Skin epidermis (tissue), 12 donors: Measurements from ENCODE around the gene PTH1R.

Experiments
- H3K27ac ChIP-seq, 21 experiments: fragments of 200-600 bp; sonication (generic) in 11 of 21; one replicate each; pipeline ENCODE4 v1.5.0; 2020; ENCODE audit warnings: mild to moderate bottlenecking in 3 of 21, inconsistent platforms in 2 of 21, moderate library complexity in 2 of 21
- H3K4me3 ChIP-seq, 7 experiments: fragments of 200-600 bp; sonication (generic) in 2 of 7; one replicate each; pipeline ENCODE4 v1.5.0; 2020; ENCODE audit warnings: inconsistent platforms in 2 of 7, mild to moderate bottlenecking in 2 of 7, moderate library complexity in 1 of 7

PTH1R gene

GRCh38 chr3:46849045-46849631, 28.4 kb upstream of the PTH1R start:
- H3K27ac ChIP-seq: peak overlapping the region in 3 of 21 experiments; percentile 0 to 25 (median 3)
- H3K4me3 ChIP-seq: no peak overlapping the region

- Histone ChIP-seq H3K4me3 (no peak overlapping the region), H3K27ac (peak overlapping the region in 3 of 21 experiments; percentile 0 to 25 (median 3))
Observed at GRCh38 chr3:46849686-46850467, 27.6 kb upstream of the PTH1R start.

DNA sequence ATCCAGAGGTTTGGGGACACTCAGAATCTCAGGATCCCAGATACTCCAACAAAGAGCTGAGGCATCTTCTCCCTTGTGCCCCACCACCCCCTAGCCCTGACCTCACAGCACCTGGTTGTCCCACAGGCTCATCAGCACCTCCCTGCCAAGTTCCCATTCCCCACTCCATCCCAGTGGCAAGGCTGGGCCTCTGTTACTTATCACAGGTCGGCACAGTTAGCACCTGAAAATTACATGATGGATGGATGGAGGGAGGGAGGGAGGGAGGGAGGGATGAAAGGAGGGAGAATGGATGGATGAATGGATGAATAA, 27.1 kb upstream of the PTH1R start:
- H3K27ac ChIP-seq: no peak overlapping the region
- H3K4me3 ChIP-seq: no peak overlapping the region

GRCh38 chr3:46851364-46852333, 25.9 kb upstream of the PTH1R start:
- no peak overlapping the region for H3K4me3 ChIP-seq
- no peak overlapping the region for H3K27ac ChIP-seq

DNA sequence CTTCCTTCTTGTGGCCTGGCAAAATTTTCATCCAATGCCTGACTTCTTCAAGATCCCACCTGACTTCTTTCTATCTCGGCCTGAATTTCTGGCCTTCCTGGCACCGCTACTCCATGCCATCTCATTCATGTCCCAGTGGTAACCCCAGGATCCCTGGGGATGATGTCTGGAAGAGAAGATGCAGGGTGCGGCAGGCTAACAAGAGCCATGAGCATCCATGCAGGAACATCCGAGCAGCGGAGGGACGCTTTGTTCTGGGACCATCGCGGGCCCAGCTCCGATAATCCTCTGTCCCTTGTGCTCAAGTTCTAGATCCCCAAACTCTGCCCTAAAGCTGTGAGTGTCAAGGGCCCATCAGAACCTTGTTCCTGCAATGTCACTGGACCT, 25.2 kb upstream of the PTH1R start:
- no peak overlapping the region for H3K27ac ChIP-seq
- no peak overlapping the region for H3K4me3 ChIP-seq

GRCh38 chr3:46852839-46853355, 24.6 kb upstream of the PTH1R start:
- no peak overlapping the region for H3K27ac ChIP-seq

GRCh38 chr3:46853441-46854415, 23.8 kb upstream of the PTH1R start:
- H3K27ac ChIP-seq: no peak overlapping the region
- H3K4me3 ChIP-seq: no peak overlapping the region

More at GRCh38 chr3:46852839-46853355, 24.6 kb upstream of the PTH1R start:
- no peak overlapping the region for H3K4me3 ChIP-seq

- Histone ChIP-seq H3K27ac (no peak overlapping the region), H3K4me3 (no peak overlapping the region)
Observed at GRCh38 chr3:46854555-46854991, 22.9 kb upstream of the PTH1R start.

DNA sequence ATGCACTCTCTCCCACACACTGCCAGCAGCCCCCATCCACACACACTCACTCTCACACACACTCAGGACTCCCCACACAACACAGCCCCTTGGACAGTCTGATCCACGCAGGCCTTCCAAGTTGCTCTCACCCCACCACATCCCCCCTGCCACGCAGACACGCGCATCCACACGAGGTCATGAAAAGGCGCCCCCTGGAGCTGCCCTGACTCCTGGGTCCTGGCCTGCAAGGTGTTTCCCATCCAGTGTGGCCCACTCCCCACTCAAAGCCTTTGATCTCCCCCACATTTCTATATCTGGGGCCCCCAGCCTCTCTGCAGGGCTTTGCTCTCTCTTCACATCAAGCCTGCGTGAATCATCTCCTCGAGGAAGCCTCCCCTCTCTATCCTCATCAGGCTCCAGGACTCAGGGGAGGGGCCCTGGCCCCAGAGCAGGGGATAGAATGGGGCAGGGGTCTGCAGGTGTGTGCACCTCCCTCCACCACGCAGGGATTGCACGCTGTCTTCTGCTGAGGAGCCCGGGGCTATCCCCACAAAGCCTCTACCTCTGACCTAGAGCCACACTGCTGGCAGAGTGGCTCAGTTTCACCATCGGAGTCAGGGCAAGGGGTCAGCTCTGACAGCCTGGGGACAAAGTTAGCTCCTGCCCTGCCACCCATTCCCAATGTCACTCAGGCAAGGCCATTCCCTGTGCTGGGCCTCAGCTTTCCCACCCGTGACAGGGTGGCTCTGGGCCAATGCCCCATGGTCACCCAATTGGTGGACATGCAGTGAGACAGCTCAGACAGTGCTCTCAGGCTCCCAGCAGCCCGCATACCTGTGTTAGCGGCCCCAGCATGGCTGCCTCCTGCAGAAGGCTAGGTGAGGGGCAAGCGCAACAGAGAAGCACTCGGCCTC, 20.7 kb upstream of the PTH1R start:
- H3K27ac ChIP-seq: no peak overlapping the region
- no peak overlapping the region for H3K4me3 ChIP-seq

- H3K4me3 ChIP-seq: no peak overlapping the region
- H3K27ac ChIP-seq: no peak overlapping the region
Observed at GRCh38 chr3:46857485-46858341, 19.8 kb upstream of the PTH1R start.

GRCh38 chr3:46858456-46858855, 19.1 kb upstream of the PTH1R start:
- Histone ChIP-seq H3K4me3 (no peak overlapping the region), H3K27ac (no peak overlapping the region)

DNA sequence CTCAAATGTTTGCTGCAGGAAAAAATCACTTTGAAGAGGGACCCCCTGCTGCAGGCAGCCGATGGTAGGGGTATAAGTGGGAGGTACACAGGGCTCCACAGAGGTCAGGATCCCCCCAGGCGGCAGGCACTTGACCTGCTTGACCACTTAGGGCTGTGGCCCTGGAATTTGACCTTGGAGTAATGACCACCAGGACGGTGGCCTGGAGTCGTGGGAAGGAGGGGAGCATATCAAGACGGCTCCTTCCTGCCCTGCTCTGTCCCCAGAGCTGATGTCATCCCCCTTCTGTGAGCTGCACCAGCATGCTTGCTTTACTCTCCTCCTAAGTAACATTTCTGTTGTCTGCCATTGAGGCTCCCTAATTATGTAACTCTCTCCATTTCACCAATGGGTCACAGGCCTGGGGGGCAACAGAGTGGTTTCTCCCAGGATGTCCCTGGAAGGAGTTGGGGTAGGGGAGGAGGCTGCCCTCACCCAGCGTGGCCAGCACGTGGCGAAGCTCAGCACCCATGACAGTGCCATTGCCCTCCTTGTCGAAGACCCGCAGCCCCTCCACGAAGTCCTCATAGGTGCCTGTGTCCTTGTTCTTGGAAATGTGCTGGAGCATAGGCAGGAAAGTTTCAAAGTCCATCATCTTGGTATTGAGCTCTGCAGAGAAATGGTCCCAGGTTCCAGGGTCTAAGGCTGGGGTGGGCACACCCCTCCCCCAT, 18.4 kb upstream of the PTH1R start:
- no peak overlapping the region for H3K4me3 ChIP-seq
- no peak overlapping the region for H3K27ac ChIP-seq

DNA sequence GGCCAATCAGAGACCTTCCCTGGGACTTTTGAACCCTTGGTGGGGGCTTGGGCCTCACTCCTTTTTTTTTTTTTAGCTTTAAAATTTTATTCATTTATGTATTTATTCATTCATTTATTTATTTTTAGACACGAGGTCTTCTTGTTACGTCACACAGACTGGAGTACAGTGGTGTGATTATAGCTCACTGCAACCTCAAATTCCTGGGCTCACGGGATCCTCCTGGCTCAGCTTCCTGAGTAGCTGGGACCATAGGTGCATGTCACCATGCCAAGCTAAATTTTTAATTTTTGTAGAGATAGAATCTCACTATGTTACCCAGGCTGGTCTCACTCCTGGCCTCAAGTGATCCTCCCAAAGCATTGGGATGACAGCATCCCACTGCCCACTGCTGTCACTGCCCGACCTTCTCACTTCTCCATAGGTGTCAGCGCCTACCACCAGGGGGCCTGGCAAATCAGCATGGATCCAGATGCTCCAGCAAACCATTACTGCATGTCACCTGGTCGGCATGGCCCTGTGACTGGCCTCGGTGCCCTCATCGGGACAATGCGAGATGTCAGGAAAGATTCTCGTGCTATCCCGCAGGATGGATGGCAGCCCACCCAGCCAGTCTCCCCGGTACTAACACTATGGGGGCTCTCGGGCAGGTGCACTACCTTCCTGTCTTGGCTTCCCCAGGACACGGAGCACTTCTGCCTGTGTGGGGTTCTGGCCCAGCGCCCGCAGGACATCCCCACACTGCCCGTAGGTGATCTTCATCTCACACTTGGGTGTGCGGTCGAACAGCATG, 17.3 kb upstream of the PTH1R start:
- Histone ChIP-seq H3K4me3 (no peak overlapping the region), H3K27ac (no peak overlapping the region)

- Histone ChIP-seq H3K4me3 (no peak overlapping the region), H3K27ac (no peak overlapping the region)
Observed at GRCh38 chr3:46860810-46861604, 16.5 kb upstream of the PTH1R start.
